Gastrocnemius medialis (tissue), 4 donors: ENCODE data around the gene TFF1.

Experiments
- CTCF ChIP-seq, 5 experiments: fragments of 450-650 bp in 3 of 5; fragments of 200-600 bp in 2 of 5; sonication (generic) in 2 of 5; IDR thresholded peaks in 4 of 5; conservative IDR thresholded peaks in 1 of 5; 1 replicate in 4 of 5; 2 replicates in 1 of 5; pipeline ENCODE4 v1.5.1; 2016 to 2019; ENCODE audit warnings: antibody characterized with exemption in 5 of 5, mild to moderate bottlenecking in 3 of 5, moderate library complexity in 3 of 5
- POLR2A ChIP-seq, 2 donors: fragments of 450-650 bp; IDR thresholded peaks; one replicate each; pipeline ENCODE4 v1.6.1; 2017; ENCODE audit warnings: antibody characterized with exemption in 2 of 2, mild to moderate bottlenecking in 2 of 2, moderate library complexity in 2 of 2

GRCh38 chr21:42409366-42409765 is 43.0 kb upstream of the TFF1 start:
- TF ChIP-seq CTCF (IDR thresholded peaks at IDR 0.05 in 4 of 5, conservative IDR thresholded peaks at IDR 0.05 in 1 of 5), result no peak
- TF ChIP-seq POLR2A (IDR thresholded peaks at IDR 0.05), result no peak
